H1 (cell line): ENCODE results near the gene NAPG. TPM values are rescaled to one million over a fixed set of nuclear protein-coding genes. Genes with fewer than 3 reads are reported as not detected.

Experiments used
- CTCF ChIA-PET: fragments of 300-600 bp; sonication (Branson Sonifier 250); formaldehyde crosslinking; loops from one replicate; lab custom pipeline; 2021; ENCODE audit not compliant: partially characterized antibody; lab: Charles Lee
- POLR2A ChIA-PET: fragments of 300-600 bp; sonication (Branson Sonifier 250); formaldehyde crosslinking; loops from one replicate; lab custom pipeline; 2021; ENCODE audit warnings: inconsistent platforms; ENCODE audit not compliant: partially characterized antibody; lab: Charles Lee
- DNase-seq, 2 experiments: peaks; one replicate each; pipeline versions ENCODE4 v3.0.0 to v3.0.0-alpha.2; 2010 to 2022; ENCODE audit warnings: low spot score in 2 of 2, low read depth in 1 of 2, mixed read lengths in 1 of 2
- FAIRE-seq: peaks from 2 replicates; lab custom pipeline; 2011; peaks lifted over from hg19 to GRCh38; lab: Jason Lieb, UNC
- H2AFZ ChIP-seq: 2 replicates; pipeline ENCODE4 v1.8.1; 2012; ENCODE audit warnings: low read length, inconsistent platforms
- H2AK5ac ChIP-seq: 2 replicates; pipeline ENCODE4 v1.6.1; 2013; ENCODE audit warnings: low read depth, low read length
- H2BK120ac ChIP-seq: replicated peaks from 2 replicates; pipeline ENCODE3; 2013; ENCODE audit warnings: low read depth, low read length, inconsistent platforms
- H2BK12ac ChIP-seq: 2 replicates; pipeline ENCODE4 v1.6.1; 2013; ENCODE audit warnings: low read depth, low read length
- H2BK15ac ChIP-seq: 2 replicates; pipeline ENCODE4 v1.6.1; 2013; ENCODE audit warnings: low read length
- H2BK20ac ChIP-seq: 2 replicates; pipeline ENCODE4 v1.6.1; 2013; ENCODE audit warnings: low read length
- H2BK5ac ChIP-seq: 2 replicates; pipeline ENCODE4 v1.6.1; 2013; ENCODE audit warnings: low read depth, low read length
- H3K14ac ChIP-seq: 2 replicates; pipeline ENCODE4 v1.6.1; 2013; ENCODE audit warnings: inconsistent platforms; ENCODE audit not compliant: insufficient read length
- H3K18ac ChIP-seq: 2 replicates; pipeline ENCODE4 v1.6.1; 2013; ENCODE audit warnings: low read length; ENCODE audit errors: extremely low read depth
- H3K23ac ChIP-seq: 2 replicates; pipeline ENCODE4 v1.6.1; 2013; ENCODE audit warnings: inconsistent platforms; ENCODE audit not compliant: insufficient read length
- H3K23me2 ChIP-seq: 2 replicates; pipeline ENCODE4 v1.6.1; 2013; ENCODE audit warnings: low read depth, low read length
- H3K27ac ChIP-seq: 2 replicates; pipeline ENCODE4 v1.6.1; 2011; ENCODE audit warnings: low read depth, low read length, inconsistent platforms
- H3K27me3 ChIP-seq, 4 experiments: replicated peaks in 1 of 4; 1 replicate in 1 of 4; 2 replicates in 3 of 4; pipeline versions ENCODE4 v1.6.1 to v1.8.1; 2011 to 2013; ENCODE audit warnings: low read length in 3 of 4, mild to moderate bottlenecking in 3 of 4, inconsistent platforms in 2 of 4, mixed read lengths in 2 of 4, moderate library complexity in 1 of 4; ENCODE audit not compliant: control insufficient read depth in 3 of 4, insufficient read depth in 3 of 4; ENCODE audit errors: extremely low read depth in 1 of 4
- H3K36me3 ChIP-seq, 4 experiments: 2 replicates each; pipeline versions ENCODE4 v1.6.1 to v1.8.1; 2011 to 2013; ENCODE audit warnings: mild to moderate bottlenecking in 4 of 4, low read length in 3 of 4, moderate library complexity in 2 of 4, control low read depth in 1 of 4, inconsistent platforms in 1 of 4; ENCODE audit not compliant: insufficient read depth in 4 of 4, control insufficient read depth in 2 of 4
- H3K4ac ChIP-seq: replicated peaks from 2 replicates; pipeline ENCODE3; 2013; ENCODE audit warnings: low read length, low read depth, mixed read lengths, inconsistent platforms; ENCODE audit not compliant: insufficient read length
- H3K4me1 ChIP-seq, 4 experiments: replicated peaks in 1 of 4; 1 replicate in 1 of 4; 2 replicates in 3 of 4; pipeline versions ENCODE4 v1.6.1 to v1.8.1; 2011 to 2013; ENCODE audit warnings: low read length in 3 of 4, inconsistent platforms in 2 of 4, mixed read lengths in 1 of 4; ENCODE audit not compliant: insufficient read depth in 4 of 4, control insufficient read depth in 3 of 4
- H3K4me2 ChIP-seq, 2 experiments: 2 replicates each; pipeline versions ENCODE4 v1.6.1 to v1.8.1; 2011 to 2013; ENCODE audit warnings: low read depth in 2 of 2, low read length in 2 of 2, control low read depth in 1 of 2, inconsistent platforms in 1 of 2, mild to moderate bottlenecking in 1 of 2; ENCODE audit not compliant: insufficient read depth in 1 of 2
- H3K4me3 ChIP-seq, 4 experiments: fragments of 200-600, 300-600 bp in 1 of 4; sonication (generic), shearing (Covaris generic), sonication (Bioruptor Twin) in 1 of 4; 2 replicates each; pipeline versions ENCODE4 v1.5.1 to v1.8.1; 2011 to 2016; ENCODE audit warnings: low read length in 4 of 4, low read depth in 3 of 4, control low read depth in 2 of 4, inconsistent platforms in 2 of 4, mild to moderate bottlenecking in 2 of 4, mixed read lengths in 1 of 4, moderate library complexity in 1 of 4; ENCODE audit not compliant: insufficient read depth in 2 of 4; ENCODE audit errors: extremely low read depth in 1 of 4
- H3K56ac ChIP-seq: replicated peaks from 2 replicates; pipeline ENCODE3; 2013; ENCODE audit warnings: low read depth, mild to moderate bottlenecking, mixed read lengths, low read length, inconsistent platforms; ENCODE audit not compliant: insufficient read length
- H3K79me1 ChIP-seq: 2 replicates; pipeline ENCODE4 v1.6.1; 2013; ENCODE audit warnings: low read depth, low read length, control low read depth
- H3K79me2 ChIP-seq, 2 experiments: 2 replicates each; pipeline versions ENCODE4 v1.6.1 to v1.8.1; 2012 to 2013; ENCODE audit warnings: low read length in 2 of 2, mild to moderate bottlenecking in 2 of 2, inconsistent platforms in 1 of 2; ENCODE audit not compliant: insufficient read depth in 2 of 2, control insufficient read depth in 1 of 2
- H3K9ac ChIP-seq, 4 experiments: replicated peaks in 1 of 4; 1 replicate in 1 of 4; 2 replicates in 3 of 4; pipeline versions ENCODE4 v1.6.1 to v1.8.1; 2011 to 2013; ENCODE audit warnings: low read depth in 3 of 4, low read length in 3 of 4, control low read depth in 2 of 4, mild to moderate bottlenecking in 2 of 4, moderate library complexity in 2 of 4, inconsistent platforms in 1 of 4; ENCODE audit errors: extremely low read depth in 1 of 4
- H3K9me3 ChIP-seq, 2 experiments: 2 replicates each; pipeline versions ENCODE4 v1.6.1 to v1.8.1; 2012 to 2013; ENCODE audit warnings: mild to moderate bottlenecking in 2 of 2, moderate library complexity in 2 of 2, control low read depth in 1 of 2, inconsistent platforms in 1 of 2, low read depth in 1 of 2, low read length in 1 of 2, mixed read lengths in 1 of 2; ENCODE audit not compliant: insufficient read depth in 2 of 2
- H4K20me1 ChIP-seq, 2 experiments: replicated peaks in 1 of 2; 2 replicates each; pipeline versions ENCODE3 to v1.8.1; 2011 to 2013; ENCODE audit warnings: inconsistent platforms in 2 of 2, low read length in 2 of 2, mild to moderate bottlenecking in 1 of 2; ENCODE audit not compliant: insufficient read depth in 2 of 2, control insufficient read depth in 1 of 2
- H4K5ac ChIP-seq: 2 replicates; pipeline ENCODE4 v1.6.1; 2013; ENCODE audit warnings: low read length, low read depth, mixed read lengths, inconsistent platforms; ENCODE audit not compliant: insufficient read length
- H4K8ac ChIP-seq: 2 replicates; pipeline ENCODE4 v1.8.0; 2013; ENCODE audit warnings: mild to moderate bottlenecking, moderate library complexity, low read length, inconsistent platforms; ENCODE audit not compliant: insufficient read depth; ENCODE audit errors: extremely low read depth
- H4K91ac ChIP-seq: replicated peaks from 2 replicates; pipeline ENCODE3; 2013; ENCODE audit warnings: low read length, mixed read lengths, inconsistent platforms; ENCODE audit not compliant: insufficient read length
- CEBPB ChIP-seq: IDR thresholded peaks from 2 replicates; pipeline ENCODE4 v1.6.1; 2012; ENCODE audit warnings: low read depth, low read length
- WGBS, 2 experiments: shearing (Covaris generic) in 1 of 2; methylation state at CpG; one replicate each; pipeline versions ENCODE4 v1.1.6 to v1.1.7; 2013 to 2015; ENCODE audit warnings: low lambda C conversion rate in 2 of 2, mixed read lengths in 2 of 2, inconsistent platforms in 1 of 2, low coverage in 1 of 2, missing lambda C conversion rate in 1 of 2; ENCODE audit not compliant: insufficient replicate concordance in 2 of 2, insufficient coverage in 1 of 2, insufficient read length in 1 of 2; ENCODE audit errors: extremely low coverage in 1 of 2, missing lambda C conversion rate in 1 of 2; 5-methylcytosine and 5-hydroxymethylcytosine counted together
- polyA plus RNA-seq, 7 experiments: library from polyadenylated mRNA; depleted of rRNA in 3 of 7; stranded (reverse) in 5 of 7; unstranded in 2 of 7; fragments of >200 nt in 5 of 7; fragments of 200-250 nt in 2 of 7; gene quantifications; 1 replicate in 5 of 7; 2 replicates in 1 of 7; 4 replicates in 1 of 7; pipeline versions ENCODE4 v1.2.1 to v1.2.3, GENCODE V29; 2011 to 2013; ENCODE audit warnings: missing spikeins in 2 of 7, mixed read lengths in 2 of 7
- total RNA-seq: library from RNA; stranded (reverse); fragmentation: NEBNext Ultra II Directional; extraction: Animal tissue kit (Norgen Biotek cat#: 25700); gene quantifications from 2 replicates; pipeline ENCODE4 v1.2.1, GENCODE V29; 2021

Gene NAPG
- total and polyA plus RNA-seq, 2 of the 8 experiments (the other 6 are each of a cell fraction or from before 2014, with no cell fraction given) = 8.0 to 23.5 TPM

DNA sequence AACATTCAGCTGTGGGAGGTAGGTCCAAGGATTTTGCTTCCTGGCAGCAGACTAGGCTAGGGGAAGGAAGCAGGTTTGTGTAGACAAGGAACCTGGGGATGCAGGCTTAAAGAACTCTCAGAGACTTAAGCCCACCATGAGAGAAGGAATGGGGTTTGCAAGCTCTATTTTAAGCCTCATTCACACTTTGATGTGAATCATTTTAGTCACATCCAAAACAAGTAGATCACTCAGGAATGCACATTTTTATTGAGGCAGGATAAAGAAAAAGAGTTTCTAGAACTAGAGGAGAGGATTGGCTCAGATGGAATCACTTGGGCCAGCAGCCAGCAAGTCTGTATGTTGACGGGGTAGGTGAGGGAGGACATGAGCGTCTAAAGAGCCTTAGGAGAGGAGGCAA, 3.3 kb upstream of the NAPG start:
- Histone ChIP-seq H3K4me3 (no peak overlapping the region), H3K23me2 (peaks cover 4% of the 10 kb centered on the region; the same call in 1 of the 2 replicates), H4K5ac (no peak overlapping the region), H3K4me2 (no peak overlapping the region), H3K27ac (no peak overlapping the region), H2BK15ac (no peak overlapping the region), H3K79me1 (peaks cover under 1% of the 10 kb centered on the region; the same call in 1 of the 2 replicates), H2AK5ac (no peak overlapping the region), H3K4ac (no peak overlapping the region), H3K9me3 (peaks cover 0 to under 1% of the 10 kb centered on the region in 2 experiments; a peak in 1 of 4 replicates), H3K36me3 (no peaks in the 10 kb centered on the region), H3K14ac (no peak overlapping the region), H3K56ac (no peak overlapping the region), H4K20me1 (no peaks in the 10 kb centered on the region), H2BK120ac (no peak overlapping the region), H3K79me2 (peaks cover 5 to 12% of the 10 kb centered on the region in 2 experiments; a peak in 3 of 4 replicates), H4K8ac (no peak overlapping the region), H3K18ac (no peak overlapping the region), H2BK12ac (no peak overlapping the region), H3K23ac (no peak overlapping the region), H3K4me1 (peaks cover 0 to 5% (median 2%) of the 10 kb centered on the region in 4 experiments; a peak in 4 of 7 replicates), H4K91ac (no peak overlapping the region), H2BK5ac (no peak overlapping the region), H3K27me3 (no peaks in the 10 kb centered on the region), H2AFZ (no peak overlapping the region), H3K9ac (no peak overlapping the region), H2BK20ac (no peak overlapping the region)
- ChIA-PET CTCF (interaction anchor here (0.9 to 1.7 kb wide), 3 partner anchors 486 to 550 kb away, joined by 3 to 6 read pairs (median 4); no protein-coding TSS in a partner anchor), POLR2A (no interaction called here)
- DNase-seq (no peak), FAIRE-seq (no peak)
- 90% methylated on average over 2 of the region's 2 CpGs; no CpG with 5 or more reads in 1 of the 2 experiments for WGBS, 2 experiments
- TF ChIP-seq CEBPB = no peak
